ENCODE measurements around the gene C1orf21. TPM values are rescaled to one million over a fixed set of nuclear protein-coding genes. Genes with fewer than 3 reads are reported as not detected.

C1orf21 gene
- total and polyA plus RNA-seq, 2 donors (not counting 3 experiments of a cell fraction or from before 2014, with no cell fraction given), result 0.79 to 8.5 TPM

DNA sequence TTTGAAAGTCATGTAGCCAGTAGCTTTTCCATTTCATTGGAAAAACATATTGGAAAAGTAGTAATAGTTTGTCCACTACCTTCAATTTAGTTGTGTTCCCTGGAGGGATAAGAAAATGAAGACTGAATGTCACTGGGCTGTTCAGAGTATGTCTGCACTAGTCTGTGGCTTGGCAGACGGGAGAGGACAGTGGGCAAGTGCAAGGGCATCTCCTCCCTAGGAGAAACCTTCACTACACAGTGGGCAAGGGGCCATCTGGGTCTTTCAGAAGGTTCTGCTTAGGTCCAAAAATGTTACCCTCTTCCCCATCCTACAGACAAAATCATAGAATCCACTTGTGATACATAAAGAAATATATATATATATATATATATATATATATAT lies 118.1 kb downstream of the C1orf21 start:
- intact Hi-C loops (cut with micrococcal nuclease), result no loop called here

More for the DNA sequence above, 118.1 kb downstream of the C1orf21 start:
- DNase-seq (ENCODE audit: low read depth, low spot score) (no peak), FAIRE-seq (no peak)
- TF ChIP-seq JUN (IDR thresholded peaks at IDR 0.05; ENCODE audit: borderline replicate concordance, insufficient read depth, insufficient read length, low read depth), result no peak
- no peak for TF ChIP-seq FOS (IDR thresholded peaks at IDR 0.05; ENCODE audit: borderline replicate concordance, insufficient read depth, low read length)
- no peak for TF ChIP-seq POLR2A (IDR thresholded peaks at IDR 0.05; ENCODE audit: low read depth, low read length)
- no peak for TF ChIP-seq EZH2 (IDR thresholded peaks at IDR 0.05; ENCODE audit: borderline replicate concordance, low read depth, low read length, severe bottlenecking)
- no peak for TF ChIP-seq MYC (IDR thresholded peaks at IDR 0.05; ENCODE audit: low read depth, low read length)
- no peak for TF ChIP-seq GATA2 (IDR thresholded peaks at IDR 0.05; ENCODE audit: insufficient read depth, insufficient read length, low read depth, low read length)
- TF ChIP-seq POLR2AphosphoS5 (IDR thresholded peaks at IDR 0.05; ENCODE audit: insufficient read depth, low read depth, low read length), result no peak
- TF ChIP-seq, protein P1, sequence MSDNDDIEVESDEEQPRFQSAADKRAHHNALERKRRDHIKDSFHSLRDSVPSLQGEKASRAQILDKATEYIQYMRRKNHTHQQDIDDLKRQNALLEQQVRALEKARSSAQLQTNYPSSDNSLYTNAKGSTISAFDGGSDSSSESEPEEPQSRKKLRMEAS (IDR thresholded peaks at IDR 0.05; ENCODE audit: insufficient read depth, insufficient read length), result no peak
- TF ChIP-seq, protein P2, sequence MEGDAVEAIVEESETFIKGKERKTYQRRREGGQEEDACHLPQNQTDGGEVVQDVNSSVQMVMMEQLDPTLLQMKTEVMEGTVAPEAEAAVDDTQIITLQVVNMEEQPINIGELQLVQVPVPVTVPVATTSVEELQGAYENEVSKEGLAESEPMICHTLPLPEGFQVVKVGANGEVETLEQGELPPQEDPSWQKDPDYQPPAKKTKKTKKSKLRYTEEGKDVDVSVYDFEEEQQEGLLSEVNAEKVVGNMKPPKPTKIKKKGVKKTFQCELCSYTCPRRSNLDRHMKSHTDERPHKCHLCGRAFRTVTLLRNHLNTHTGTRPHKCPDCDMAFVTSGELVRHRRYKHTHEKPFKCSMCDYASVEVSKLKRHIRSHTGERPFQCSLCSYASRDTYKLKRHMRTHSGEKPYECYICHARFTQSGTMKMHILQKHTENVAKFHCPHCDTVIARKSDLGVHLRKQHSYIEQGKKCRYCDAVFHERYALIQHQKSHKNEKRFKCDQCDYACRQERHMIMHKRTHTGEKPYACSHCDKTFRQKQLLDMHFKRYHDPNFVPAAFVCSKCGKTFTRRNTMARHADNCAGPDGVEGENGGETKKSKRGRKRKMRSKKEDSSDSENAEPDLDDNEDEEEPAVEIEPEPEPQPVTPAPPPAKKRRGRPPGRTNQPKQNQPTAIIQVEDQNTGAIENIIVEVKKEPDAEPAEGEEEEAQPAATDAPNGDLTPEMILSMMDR (IDR thresholded peaks at IDR 0.05; ENCODE audit: extremely low read depth in 1 of 2, insufficient read depth in 1 of 2, low read depth in 1 of 2, low read length in 2 of 2), result no peak
- no TSS peak for BruUV-seq (replicated peaks)
- H3K4me1 ChIP-seq (ENCODE audit: control insufficient read depth, extremely low read depth, insufficient read depth, low read length), result peaks cover 14% of the 10 kb centered on the region
- H3K36me3 ChIP-seq (ENCODE audit: control insufficient read depth in 2 of 2, extremely low read depth in 1 of 2, insufficient read depth in 2 of 2, low read length in 2 of 2), result no peaks in the 10 kb centered on the region
- no peak overlapping the region for H2AFZ ChIP-seq (ENCODE audit: low read depth, low read length)
- H3K9ac ChIP-seq (replicated peaks; ENCODE audit: extremely low read depth, insufficient read depth, low read length), result no peak overlapping the region
- no peaks in the 10 kb centered on the region for H3K79me2 ChIP-seq (ENCODE audit: control insufficient read depth, insufficient read depth, low read length)
- no peak overlapping the region for H3K4me2 ChIP-seq (ENCODE audit: insufficient read depth, low read length)
- H3K4me3 ChIP-seq (replicated peaks in 1 of 3; ENCODE audit: insufficient read depth in 1 of 3, low read depth in 1 of 3, low read length in 3 of 3), result no peak overlapping the region
- H3K9me1 ChIP-seq (replicated peaks; ENCODE audit: control insufficient read depth, extremely low read depth, insufficient read depth, low read length), result no peaks in the 10 kb centered on the region
- no peak overlapping the region for H3K27ac ChIP-seq (ENCODE audit: insufficient read depth, low read depth, low read length)
- no peaks in the 10 kb centered on the region for H3K27me3 ChIP-seq (ENCODE audit: control insufficient read depth in 2 of 2, insufficient read depth in 2 of 2, low read length in 2 of 2)
- dilution Hi-C loops (cut with MboI; ENCODE audit: extremely low pct_ligation_motif_present, low sequenced_read_pairs), result no loop called here
- no peaks in the 10 kb centered on the region for H4K20me1 ChIP-seq (replicated peaks; ENCODE audit: control insufficient read depth, extremely low read depth, insufficient read depth, low read length)
- ChIA-PET CTCF (no interaction called here), POLR2A (no interaction called here)
- H3K9me3 ChIP-seq (replicated peaks; ENCODE audit: control insufficient read depth, insufficient read depth, low read length), result no peaks in the 10 kb centered on the region
